Glomerular endothelial cell (primary cell): ENCODE results near the gene BPTF. TPM values are rescaled to one million over a fixed set of nuclear protein-coding genes. Genes with fewer than 3 reads are reported as not detected.
"Not testable (repeated sequence)": the region's sequence is repeated elsewhere in the genome, so short reads cannot be mapped to it uniquely, and the experiment has no call there.

Experiments
- DNase-seq: peaks from one replicate; pipeline ENCODE4 v3.0.0-alpha.2; 2011; ENCODE audit warnings: low read depth, low spot score; ENCODE audit errors: extremely low read depth
- total RNA-seq: library from RNA; depleted of rRNA; stranded (reverse); fragments of >200 nt; gene quantifications from 2 replicates; pipeline ENCODE4 v1.2.3, GENCODE V29; 2015

BPTF gene
- total RNA-seq, 1 donor from 2014 or later, result 63.8 TPM

GRCh38 chr17:67996301-67997171 lies 171.2 kb downstream of the BPTF start, which contains the start of gene C17orf58:
TSS of gene C17orf58 (minus strand) at chr17:67996469. CDS start at chr17:67996198, 271 bp downstream.
- not testable (repeated sequence) for DNase-seq

- DNase-seq, result no peak
Measured at GRCh38 chr17:67998466-67998865, 173.2 kb downstream of the BPTF start.

- no peak for DNase-seq
Measured at GRCh38 chr17:67999291-67999911, 174.1 kb downstream of the BPTF start.

GRCh38 chr17:68004201-68004600 lies 178.9 kb downstream of the BPTF start:
- no peak for DNase-seq

GRCh38 chr17:68006797-68007196 lies 181.5 kb downstream of the BPTF start:
- no peak for DNase-seq

- no peak for DNase-seq
Measured at GRCh38 chr17:68011199-68011665, 185.9 kb downstream of the BPTF start.

GRCh38 chr17:68013385-68013784 lies 188.1 kb downstream of the BPTF start:
- no peak for DNase-seq

- DNase-seq, result no peak
Measured at GRCh38 chr17:68015081-68015723, 189.9 kb downstream of the BPTF start.

- no peak for DNase-seq
Measured at GRCh38 chr17:68016838-68017237, 191.5 kb downstream of the BPTF start.

- not testable (repeated sequence) for DNase-seq
Measured at GRCh38 chr17:68018493-68018892, 193.2 kb downstream of the BPTF start.

- DNase-seq, result no peak
Measured at GRCh38 chr17:68019336-68019674, 194.0 kb downstream of the BPTF start.

- DNase-seq, result peak; percentile 74
Measured at GRCh38 chr17:68019675-68020408, 194.5 kb downstream of the BPTF start.

GRCh38 chr17:68020409-68020756 lies 195.1 kb downstream of the BPTF start:
- DNase-seq, result no peak

- DNase-seq, result not testable (repeated sequence)
Measured at GRCh38 chr17:68020791-68021190, 195.5 kb downstream of the BPTF start.

GRCh38 chr17:68021963-68022362 lies 196.7 kb downstream of the BPTF start:
- DNase-seq, result no peak

- DNase-seq, result not testable (repeated sequence)
Measured at GRCh38 chr17:68022547-68022946, 197.2 kb downstream of the BPTF start.

- no peak for DNase-seq
Measured at GRCh38 chr17:68029512-68030215, 204.4 kb downstream of the BPTF start.
